ENCODE measurements around the gene SLC25A30.

DNA sequence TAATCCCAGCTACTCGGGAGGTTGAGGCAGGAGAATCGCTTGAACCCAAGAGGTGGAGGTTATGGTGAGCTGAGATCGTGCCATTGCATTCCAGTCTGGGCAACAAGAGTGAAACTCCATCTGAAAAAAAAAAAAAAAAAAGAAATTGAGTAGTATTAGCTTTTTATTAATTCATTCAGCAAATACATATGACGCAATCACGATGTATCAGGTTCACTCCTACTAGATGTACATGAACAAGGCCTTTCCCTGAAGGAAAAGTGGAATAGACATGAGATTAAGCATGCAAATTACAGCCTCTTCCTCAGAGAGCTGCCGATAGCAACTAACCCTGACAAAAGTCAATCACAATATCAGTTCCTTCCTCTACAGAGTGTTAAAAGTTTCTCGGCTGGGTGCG, 68.0 kb downstream of the SLC25A30 start:
- TF ChIP-seq, protein P1, sequence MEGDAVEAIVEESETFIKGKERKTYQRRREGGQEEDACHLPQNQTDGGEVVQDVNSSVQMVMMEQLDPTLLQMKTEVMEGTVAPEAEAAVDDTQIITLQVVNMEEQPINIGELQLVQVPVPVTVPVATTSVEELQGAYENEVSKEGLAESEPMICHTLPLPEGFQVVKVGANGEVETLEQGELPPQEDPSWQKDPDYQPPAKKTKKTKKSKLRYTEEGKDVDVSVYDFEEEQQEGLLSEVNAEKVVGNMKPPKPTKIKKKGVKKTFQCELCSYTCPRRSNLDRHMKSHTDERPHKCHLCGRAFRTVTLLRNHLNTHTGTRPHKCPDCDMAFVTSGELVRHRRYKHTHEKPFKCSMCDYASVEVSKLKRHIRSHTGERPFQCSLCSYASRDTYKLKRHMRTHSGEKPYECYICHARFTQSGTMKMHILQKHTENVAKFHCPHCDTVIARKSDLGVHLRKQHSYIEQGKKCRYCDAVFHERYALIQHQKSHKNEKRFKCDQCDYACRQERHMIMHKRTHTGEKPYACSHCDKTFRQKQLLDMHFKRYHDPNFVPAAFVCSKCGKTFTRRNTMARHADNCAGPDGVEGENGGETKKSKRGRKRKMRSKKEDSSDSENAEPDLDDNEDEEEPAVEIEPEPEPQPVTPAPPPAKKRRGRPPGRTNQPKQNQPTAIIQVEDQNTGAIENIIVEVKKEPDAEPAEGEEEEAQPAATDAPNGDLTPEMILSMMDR (IDR thresholded peaks at IDR 0.05) = no peak
- TF ChIP-seq ZFX (IDR thresholded peaks at IDR 0.05; ENCODE audit: borderline replicate concordance) = no peak

Measured in 22Rv1 (cell line).